H9 (cell line): Measurements from ENCODE around the gene MTSS2. TPM values are rescaled to one million over a fixed set of nuclear protein-coding genes. Genes with fewer than 3 reads are reported as not detected.

ENCODE experiments used
- DNase-seq: peaks from one replicate; pipeline ENCODE4 v3.0.0-alpha.2; 2017
- H2AFZ ChIP-seq: one replicate; pipeline ENCODE4 v1.6.1; 2013; ENCODE audit warnings: mild to moderate bottlenecking, low read length, control low read depth, moderate library complexity
- H2AK5ac ChIP-seq: 2 replicates; pipeline ENCODE4 v1.6.1; 2013; ENCODE audit warnings: low read length, control low read depth, mixed read lengths; ENCODE audit not compliant: insufficient read length
- H2BK120ac ChIP-seq: one replicate; pipeline ENCODE4 v1.6.1; 2013; ENCODE audit warnings: low read depth, mild to moderate bottlenecking, low read length, control low read depth, inconsistent platforms; ENCODE audit not compliant: poor library complexity, severe bottlenecking
- H2BK12ac ChIP-seq: 2 replicates; pipeline ENCODE4 v1.6.1; 2013; ENCODE audit warnings: low read length, control low read depth, mixed read lengths, low read depth; ENCODE audit not compliant: insufficient read length
- H2BK15ac ChIP-seq: 2 replicates; pipeline ENCODE4 v1.6.1; 2013; ENCODE audit warnings: low read depth, low read length, control low read depth
- H2BK20ac ChIP-seq: one replicate; pipeline ENCODE4 v1.6.1; 2013; ENCODE audit warnings: low read depth, mild to moderate bottlenecking, low read length, control low read depth, inconsistent platforms; ENCODE audit not compliant: poor library complexity, severe bottlenecking
- H2BK5ac ChIP-seq: 2 replicates; pipeline ENCODE4 v1.6.1; 2013; ENCODE audit warnings: low read length, control low read depth, mixed read lengths; ENCODE audit not compliant: insufficient read length
- H3K14ac ChIP-seq: 2 replicates; pipeline ENCODE4 v1.6.1; 2013; ENCODE audit warnings: low read length, control low read depth; ENCODE audit not compliant: insufficient read depth
- H3K18ac ChIP-seq: 2 replicates; pipeline ENCODE4 v1.6.1; 2013; ENCODE audit warnings: low read depth, mild to moderate bottlenecking, mixed read lengths, low read length, control low read depth; ENCODE audit not compliant: insufficient read length
- H3K23ac ChIP-seq: 2 replicates; pipeline ENCODE4 v1.6.1; 2013; ENCODE audit warnings: low read length, control low read depth, mixed read lengths, low read depth; ENCODE audit not compliant: insufficient read length
- H3K23me2 ChIP-seq: 2 replicates; pipeline ENCODE4 v1.6.1; 2013; ENCODE audit warnings: low read depth, mild to moderate bottlenecking, mixed read lengths, low read length, control low read depth; ENCODE audit not compliant: insufficient read length, poor library complexity, severe bottlenecking
- H3K27ac ChIP-seq: 2 replicates; pipeline ENCODE4 v1.5.1; 2013; ENCODE audit warnings: low read length, control low read depth, mixed read lengths, low read depth; ENCODE audit not compliant: insufficient read length
- H3K27me3 ChIP-seq: 2 replicates; pipeline ENCODE4 v1.6.1; 2013; ENCODE audit warnings: low read length, control low read depth, inconsistent platforms; ENCODE audit not compliant: insufficient read depth
- H3K4ac ChIP-seq: 2 replicates; pipeline ENCODE4 v1.6.1; 2013; ENCODE audit warnings: low read depth, mild to moderate bottlenecking, control low read depth, inconsistent platforms, low read length, moderate library complexity
- H3K4me1 ChIP-seq: 2 replicates; pipeline ENCODE4 v1.6.1; 2013; ENCODE audit warnings: low read length, control low read depth, inconsistent platforms; ENCODE audit not compliant: insufficient read depth
- H3K4me2 ChIP-seq: 2 replicates; pipeline ENCODE4 v1.6.1; 2013; ENCODE audit warnings: low read length, control low read depth, mixed read lengths; ENCODE audit not compliant: insufficient read length, insufficient read depth
- H3K56ac ChIP-seq: 2 replicates; pipeline ENCODE4 v1.6.1; 2013; ENCODE audit warnings: low read depth, mild to moderate bottlenecking, mixed read lengths, low read length, control low read depth; ENCODE audit not compliant: insufficient read length
- H3K79me1 ChIP-seq: 2 replicates; pipeline ENCODE4 v1.6.1; 2013; ENCODE audit warnings: low read depth, mild to moderate bottlenecking, moderate library complexity, low read length, control low read depth, inconsistent platforms; ENCODE audit not compliant: insufficient read depth, poor library complexity, severe bottlenecking
- H3K79me2 ChIP-seq: 2 replicates; pipeline ENCODE4 v1.6.1; 2013; ENCODE audit warnings: low read length, control low read depth, inconsistent platforms; ENCODE audit not compliant: insufficient read depth
- H3K9ac ChIP-seq: 2 replicates; pipeline ENCODE4 v1.6.1; 2013; ENCODE audit warnings: low read length, control low read depth, mixed read lengths; ENCODE audit not compliant: insufficient read length; ENCODE audit errors: extremely low read depth
- H3K9me3 ChIP-seq: one replicate; pipeline ENCODE4 v1.6.1; 2013; ENCODE audit warnings: low read depth, low read length, inconsistent platforms; ENCODE audit not compliant: control insufficient read depth
- H3T11ph ChIP-seq: one replicate; pipeline ENCODE4 v1.6.1; 2013; ENCODE audit warnings: mild to moderate bottlenecking, low read length, control low read depth, inconsistent platforms
- H4K20me1 ChIP-seq: one replicate; pipeline ENCODE4 v1.6.1; 2013; ENCODE audit not compliant: control insufficient read depth, insufficient read length, insufficient read depth
- H4K5ac ChIP-seq: 2 replicates; pipeline ENCODE4 v1.6.1; 2013; ENCODE audit warnings: low read depth, mild to moderate bottlenecking, mixed read lengths, low read length, control low read depth; ENCODE audit not compliant: insufficient read length
- H4K8ac ChIP-seq: replicated peaks from 2 replicates; pipeline ENCODE4 v1.6.1; 2013; ENCODE audit warnings: low read length, control low read depth, mixed read lengths, low read depth; ENCODE audit not compliant: insufficient read length
- H4K91ac ChIP-seq: 2 replicates; pipeline ENCODE4 v1.6.1; 2013; ENCODE audit warnings: low read depth, mild to moderate bottlenecking, moderate library complexity, mixed read lengths, low read length, control low read depth; ENCODE audit not compliant: insufficient read length
- H3K27ac Mint-ChIP-seq, 3 experiments: 2 replicates in 2 of 3; 3 replicates in 1 of 3; pipeline ENCODE4 v1.8.0; 2020 to 2021; ENCODE audit warnings: mixed read lengths in 3 of 3, mild to moderate bottlenecking in 1 of 3, moderate library complexity in 1 of 3
- H3K27me3 Mint-ChIP-seq: 2 replicates; pipeline ENCODE4 v1.8.0; 2021; ENCODE audit warnings: low read depth, mild to moderate bottlenecking, moderate library complexity, mixed read lengths
- H3K36me3 Mint-ChIP-seq, 3 experiments: 2 replicates in 2 of 3; 3 replicates in 1 of 3; pipeline ENCODE4 v1.8.0; 2020 to 2021; ENCODE audit warnings: low read depth in 3 of 3, mixed read lengths in 3 of 3; ENCODE audit not compliant: insufficient read depth in 1 of 3
- H3K4me1 Mint-ChIP-seq, 2 experiments: 2 replicates each; pipeline ENCODE4 v1.8.0; 2020; ENCODE audit warnings: mixed read lengths in 2 of 2
- H3K4me3 Mint-ChIP-seq, 2 experiments: 2 replicates in 1 of 2; 3 replicates in 1 of 2; pipeline ENCODE4 v1.8.0; 2020 to 2021; ENCODE audit warnings: mild to moderate bottlenecking in 2 of 2, mixed read lengths in 2 of 2, moderate library complexity in 1 of 2
- H3K9me3 Mint-ChIP-seq, 2 experiments: 2 replicates in 1 of 2; 3 replicates in 1 of 2; pipeline ENCODE4 v1.8.0; 2020; ENCODE audit warnings: mild to moderate bottlenecking in 2 of 2, mixed read lengths in 2 of 2, moderate library complexity in 1 of 2
- CTCF ChIP-seq: fragments of 200-600 bp; sonication (generic); conservative IDR thresholded peaks from 3 replicates; pipeline ENCODE4 v1.8.0; 2021; ENCODE audit warnings: antibody characterized with exemption, mild to moderate bottlenecking
- WGBS: extraction: QIAGEN DNeasy Blood & Tissue Kit; methylation state at CpG from one replicate; pipeline ENCODE4 v1.1.7; 2013; ENCODE audit warnings: missing lambda C conversion rate, low lambda C conversion rate, mixed read lengths; ENCODE audit not compliant: insufficient read length; ENCODE audit errors: extremely low coverage; 5-methylcytosine and 5-hydroxymethylcytosine counted together
- total RNA-seq: library from RNA; stranded (reverse); gene quantifications from 2 replicates; pipeline ENCODE4 v1.2.1, GENCODE V29; 2021

MTSS2 gene
- total RNA-seq, 1 experiment from 2014 or later: 41.0 TPM

GRCh38 chr16:70694868-70695218, 9.0 kb upstream of the MTSS2 start:
- no peaks in the 10 kb centered on the region for H3K27me3 Mint-ChIP-seq
- Histone ChIP-seq H3K79me1 (no peaks in the 10 kb centered on the region), H3K4me2 (no peak overlapping the region)

More at GRCh38 chr16:70694868-70695218, 9.0 kb upstream of the MTSS2 start:
- no peaks in the 10 kb centered on the region; the same call in 1 of the 2 replicates for H3K4me1 ChIP-seq
- no peaks in the 10 kb centered on the region for H3K9me3 ChIP-seq
- H4K20me1 ChIP-seq: no peaks in the 10 kb centered on the region
- no peak overlapping the region for H2BK120ac ChIP-seq
- H3K27ac ChIP-seq: no peak overlapping the region
- no peak overlapping the region for H3K18ac ChIP-seq
- no peak overlapping the region for H2AFZ ChIP-seq
- H3K27me3 ChIP-seq: no peaks in the 10 kb centered on the region
- H4K91ac ChIP-seq: no peak overlapping the region
- no peak overlapping the region for H4K8ac ChIP-seq
- H3K4me1 Mint-ChIP-seq: peaks cover 27 to 32% of the 10 kb centered on the region in 2 experiments
- no peak overlapping the region for H4K5ac ChIP-seq
- no peaks in the 10 kb centered on the region for H3K23me2 ChIP-seq
- H3K9me3 Mint-ChIP-seq: no peaks in the 10 kb centered on the region
- H2AK5ac ChIP-seq: no peak overlapping the region
- no peak overlapping the region for H2BK12ac ChIP-seq
- H3K23ac ChIP-seq: no peak overlapping the region
- H3K56ac ChIP-seq: no peak overlapping the region
- H3K14ac ChIP-seq: peak overlapping the region; percentile 23; the same call in 1 of the 2 replicates
- H3K9ac ChIP-seq: no peak overlapping the region
- H2BK20ac ChIP-seq: no peak overlapping the region
- peaks cover 8 to 12% (median 9%) of the 10 kb centered on the region in 3 experiments; a peak in 4 of 7 replicates for H3K36me3 Mint-ChIP-seq
- H3K79me2 ChIP-seq: no peaks in the 10 kb centered on the region
- TF ChIP-seq CTCF: no peak
- no CpG with 5 or more reads among the region's 4 CpGs for WGBS
- H3K4ac ChIP-seq: no peak overlapping the region
- H3K27ac Mint-ChIP-seq: peak overlapping the region in 2 of 3 experiments; percentile 70 to 83; a peak in 1 of 7 replicates
- H2BK15ac ChIP-seq: no peak overlapping the region
- H3T11ph ChIP-seq: no peak overlapping the region
- no peak overlapping the region; a peak in 1 of 5 replicates for H3K4me3 Mint-ChIP-seq
- H2BK5ac ChIP-seq: no peak overlapping the region
- DNase-seq: no peak
